OCI-LY1 (cell line): ENCODE data around the gene GSG1L.

Experiments
- EZH2 ChIP-seq: fragments of 200-600 bp; sonication (generic), shearing (Covaris generic); IDR thresholded peaks from 2 replicates; pipeline ENCODE4 v1.8.0; 2017; ENCODE audit warnings: borderline replicate concordance, mixed run types, mild to moderate bottlenecking, antibody characterized with exemption, low read length, moderate library complexity, mixed read lengths
- TF ChIP-seq, protein P1 (sequence below): fragments of 200-600 bp; sonication (generic), shearing (Covaris generic); IDR thresholded peaks from 2 replicates; pipeline ENCODE4 v1.5.1; 2017; ENCODE audit warnings: mild to moderate bottlenecking, antibody characterized with exemption, low read length, moderate library complexity, mixed read lengths

DNA sequence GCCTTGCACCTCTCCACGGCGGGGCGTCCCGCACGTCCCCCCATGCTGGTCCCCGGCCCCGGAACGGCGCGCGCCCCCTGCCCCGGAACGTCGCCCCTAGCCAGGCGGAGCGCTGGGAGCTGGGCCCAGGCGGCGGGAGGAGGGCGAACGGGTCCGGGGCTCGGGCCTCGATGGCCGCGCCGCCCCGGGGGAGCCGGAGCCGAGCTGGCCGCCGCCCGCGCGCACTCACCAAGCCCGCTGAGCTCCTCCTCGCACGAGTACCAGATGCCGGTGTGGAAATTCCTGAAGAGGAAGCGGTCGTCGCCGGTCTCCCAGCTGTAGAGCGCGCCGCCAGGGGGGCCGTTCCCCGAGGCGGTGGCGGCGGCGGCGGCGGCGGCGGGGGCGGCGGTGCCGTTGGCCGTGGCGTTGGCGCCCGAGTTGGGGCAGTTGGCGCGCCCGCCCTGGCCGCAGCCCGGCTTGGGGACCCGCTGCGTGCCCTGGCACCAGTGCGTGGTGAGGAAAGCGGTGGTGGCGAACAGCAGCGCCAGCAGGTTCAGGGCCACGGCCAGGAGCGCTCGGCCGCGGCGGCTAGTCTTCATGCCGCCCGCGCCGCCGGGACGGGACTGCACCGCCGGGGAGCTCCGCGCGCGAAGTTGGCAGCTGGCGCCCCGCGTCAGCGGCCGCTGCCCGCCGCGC is 530 bp downstream of the GSG1L start:
- TF ChIP-seq, protein P1, sequence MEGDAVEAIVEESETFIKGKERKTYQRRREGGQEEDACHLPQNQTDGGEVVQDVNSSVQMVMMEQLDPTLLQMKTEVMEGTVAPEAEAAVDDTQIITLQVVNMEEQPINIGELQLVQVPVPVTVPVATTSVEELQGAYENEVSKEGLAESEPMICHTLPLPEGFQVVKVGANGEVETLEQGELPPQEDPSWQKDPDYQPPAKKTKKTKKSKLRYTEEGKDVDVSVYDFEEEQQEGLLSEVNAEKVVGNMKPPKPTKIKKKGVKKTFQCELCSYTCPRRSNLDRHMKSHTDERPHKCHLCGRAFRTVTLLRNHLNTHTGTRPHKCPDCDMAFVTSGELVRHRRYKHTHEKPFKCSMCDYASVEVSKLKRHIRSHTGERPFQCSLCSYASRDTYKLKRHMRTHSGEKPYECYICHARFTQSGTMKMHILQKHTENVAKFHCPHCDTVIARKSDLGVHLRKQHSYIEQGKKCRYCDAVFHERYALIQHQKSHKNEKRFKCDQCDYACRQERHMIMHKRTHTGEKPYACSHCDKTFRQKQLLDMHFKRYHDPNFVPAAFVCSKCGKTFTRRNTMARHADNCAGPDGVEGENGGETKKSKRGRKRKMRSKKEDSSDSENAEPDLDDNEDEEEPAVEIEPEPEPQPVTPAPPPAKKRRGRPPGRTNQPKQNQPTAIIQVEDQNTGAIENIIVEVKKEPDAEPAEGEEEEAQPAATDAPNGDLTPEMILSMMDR: no peak
- no peak for TF ChIP-seq EZH2
